MM.1S (cell line): ENCODE measurements around the gene TMEM215.
"Not testable (repeated sequence)": the region's sequence is repeated elsewhere in the genome, so short reads cannot be mapped to it uniquely, and the experiment has no call there.

Experiments
- DNase-seq: peaks from one replicate; pipeline ENCODE4 v3.0.0-alpha.2; 2015
- H2AFZ ChIP-seq: fragments of 300-600 bp; sonication (generic); 2 replicates; pipeline ENCODE4 v1.6.0; 2016; ENCODE audit warnings: antibody characterized with exemption, low read length
- H3F3A ChIP-seq: fragments of 300-600 bp; sonication (generic); 2 replicates; pipeline ENCODE4 v1.6.1; 2016; ENCODE audit warnings: mild to moderate bottlenecking, antibody characterized with exemption, low read length, moderate library complexity, mixed read lengths; ENCODE audit not compliant: insufficient read depth
- H3K27ac ChIP-seq: fragments of 300-600 bp; sonication (generic); 2 replicates; pipeline ENCODE4 v1.5.1; 2016; ENCODE audit warnings: mild to moderate bottlenecking, low read length
- H3K27me3 ChIP-seq: fragments of 300-600 bp; sonication (generic); replicated peaks from 2 replicates; pipeline ENCODE4 v1.6.0; 2016; ENCODE audit warnings: low read length; ENCODE audit not compliant: insufficient read depth
- H3K36me3 ChIP-seq: fragments of 300-600 bp; sonication (generic); replicated peaks from 2 replicates; pipeline ENCODE4 v1.6.1; 2016; ENCODE audit warnings: mild to moderate bottlenecking, low read length, mixed read lengths; ENCODE audit not compliant: insufficient read depth
- H3K4me1 ChIP-seq: fragments of 300-600 bp; sonication (generic); 2 replicates; pipeline ENCODE4 v1.6.1; 2016; ENCODE audit warnings: low read length, mixed read lengths
- H3K4me2 ChIP-seq: fragments of 300-600 bp; sonication (generic); 2 replicates; pipeline ENCODE4 v1.6.0; 2016; ENCODE audit warnings: low read depth, low read length
- H3K4me3 ChIP-seq: fragments of 300-600 bp; sonication (generic); 2 replicates; pipeline ENCODE4 v1.5.1; 2016; ENCODE audit warnings: low read length, mixed read lengths
- H3K79me2 ChIP-seq: fragments of 300-600 bp; sonication (generic); 2 replicates; pipeline ENCODE4 v1.6.1; 2016; ENCODE audit warnings: mixed run types, low read length, mixed read lengths
- H3K9ac ChIP-seq: fragments of 300-600 bp; sonication (generic); 2 replicates; pipeline ENCODE4 v1.6.1; 2016; ENCODE audit warnings: low read length, mixed read lengths
- H3K9me2 ChIP-seq: fragments of 300-600 bp; sonication (generic); replicated peaks from 2 replicates; pipeline ENCODE4 v1.6.1; 2016; ENCODE audit warnings: mild to moderate bottlenecking, low read length, mixed read lengths; ENCODE audit not compliant: insufficient read depth
- H3K9me3 ChIP-seq: fragments of 300-600 bp; sonication (generic); replicated peaks from 2 replicates; pipeline ENCODE4 v1.6.1; 2016; ENCODE audit warnings: mild to moderate bottlenecking, low read length, mixed read lengths; ENCODE audit not compliant: insufficient read depth
- H4K20me1 ChIP-seq: fragments of 300-600 bp; sonication (generic); 2 replicates; pipeline ENCODE4 v1.6.1; 2016; ENCODE audit warnings: mild to moderate bottlenecking, low read length, moderate library complexity, mixed read lengths; ENCODE audit not compliant: insufficient read depth
- EZH2 ChIP-seq: fragments of 300-600 bp; sonication (generic); optimal IDR thresholded peaks from 2 replicates; pipeline ENCODE3; 2017; ENCODE audit warnings: low read depth, mild to moderate bottlenecking, antibody characterized with exemption, low read length, mixed read lengths
- EZH2phosphoT487 ChIP-seq: fragments of 300-600 bp; sonication (generic); IDR thresholded peaks from 2 replicates; pipeline ENCODE4 v1.6.1; 2018; ENCODE audit warnings: antibody characterized with exemption, low read length
- TF ChIP-seq, protein P1 (sequence below): fragments of 300-600 bp; sonication (generic); IDR thresholded peaks from 2 replicates; pipeline ENCODE4 v1.5.1; 2016; ENCODE audit warnings: antibody characterized with exemption, low read length, mixed read lengths

TMEM215 gene

DNA sequence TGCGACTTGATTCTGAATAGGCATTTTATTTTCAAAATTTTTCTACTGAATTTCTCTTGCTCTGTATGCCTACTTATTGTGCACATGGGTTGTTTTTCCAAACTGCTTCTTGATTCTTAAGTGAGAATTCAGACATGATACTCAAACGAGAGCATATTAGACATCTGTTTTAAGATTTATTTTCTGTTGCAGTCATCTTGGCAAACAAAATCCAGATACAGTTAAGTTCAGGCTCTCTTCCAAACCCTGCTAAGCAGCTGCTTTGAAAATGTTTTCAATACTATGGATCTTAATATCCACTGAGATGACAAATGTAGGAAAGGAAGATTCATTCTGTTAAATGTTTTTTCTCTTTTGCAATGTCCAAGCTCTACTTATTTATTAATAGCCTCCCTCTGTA is 4.5 kb downstream of the TMEM215 start:
- Histone ChIP-seq H3K4me1 (no peaks in the 10 kb centered on the region), H3K79me2 (no peaks in the 10 kb centered on the region), H3K9me2 (no peaks in the 10 kb centered on the region), H3K4me2 (no peak overlapping the region), H3F3A (no peaks in the 10 kb centered on the region), H3K4me3 (no peak overlapping the region), H3K9ac (no peak overlapping the region), H3K27me3 (no peaks in the 10 kb centered on the region), H3K36me3 (no peaks in the 10 kb centered on the region), H3K9me3 (no peaks in the 10 kb centered on the region), H4K20me1 (no peaks in the 10 kb centered on the region), H2AFZ (no peak overlapping the region), H3K27ac (no peak overlapping the region)
- TF ChIP-seq EZH2phosphoT487 (no peak), EZH2 (no peak)
- TF ChIP-seq, protein P1, sequence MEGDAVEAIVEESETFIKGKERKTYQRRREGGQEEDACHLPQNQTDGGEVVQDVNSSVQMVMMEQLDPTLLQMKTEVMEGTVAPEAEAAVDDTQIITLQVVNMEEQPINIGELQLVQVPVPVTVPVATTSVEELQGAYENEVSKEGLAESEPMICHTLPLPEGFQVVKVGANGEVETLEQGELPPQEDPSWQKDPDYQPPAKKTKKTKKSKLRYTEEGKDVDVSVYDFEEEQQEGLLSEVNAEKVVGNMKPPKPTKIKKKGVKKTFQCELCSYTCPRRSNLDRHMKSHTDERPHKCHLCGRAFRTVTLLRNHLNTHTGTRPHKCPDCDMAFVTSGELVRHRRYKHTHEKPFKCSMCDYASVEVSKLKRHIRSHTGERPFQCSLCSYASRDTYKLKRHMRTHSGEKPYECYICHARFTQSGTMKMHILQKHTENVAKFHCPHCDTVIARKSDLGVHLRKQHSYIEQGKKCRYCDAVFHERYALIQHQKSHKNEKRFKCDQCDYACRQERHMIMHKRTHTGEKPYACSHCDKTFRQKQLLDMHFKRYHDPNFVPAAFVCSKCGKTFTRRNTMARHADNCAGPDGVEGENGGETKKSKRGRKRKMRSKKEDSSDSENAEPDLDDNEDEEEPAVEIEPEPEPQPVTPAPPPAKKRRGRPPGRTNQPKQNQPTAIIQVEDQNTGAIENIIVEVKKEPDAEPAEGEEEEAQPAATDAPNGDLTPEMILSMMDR: no peak
- no peak for DNase-seq

DNA sequence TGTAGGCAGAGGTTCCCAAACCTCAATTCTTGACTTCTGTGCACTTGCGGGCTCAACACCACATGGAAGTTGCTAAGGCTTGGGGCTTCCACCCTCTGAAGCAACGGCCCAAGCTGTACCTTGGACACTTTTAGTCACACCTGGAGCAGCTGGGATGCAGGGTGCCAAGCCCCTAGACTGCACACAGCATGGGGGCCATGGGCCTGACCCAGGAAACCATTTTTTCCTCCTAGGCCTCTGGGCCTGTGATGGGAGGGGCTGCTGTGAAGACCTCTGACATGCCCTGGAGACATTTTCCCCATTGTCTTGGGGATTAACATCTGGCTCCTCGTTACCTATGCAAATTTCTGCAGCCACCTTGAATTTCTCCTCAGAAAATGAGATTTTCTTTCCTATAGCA is 12.7 kb downstream of the TMEM215 start:
- not testable (repeated sequence) for H3K27ac ChIP-seq, DNase-seq, H3K27me3 ChIP-seq, H2AFZ ChIP-seq, H3K4me2 ChIP-seq, H4K20me1 ChIP-seq, H3K36me3 ChIP-seq, H3K79me2 ChIP-seq, H3K4me3 ChIP-seq, H3K4me1 ChIP-seq, H3K9me2 ChIP-seq, H3K9ac ChIP-seq, H3K9me3 ChIP-seq, H3F3A ChIP-seq

DNA sequence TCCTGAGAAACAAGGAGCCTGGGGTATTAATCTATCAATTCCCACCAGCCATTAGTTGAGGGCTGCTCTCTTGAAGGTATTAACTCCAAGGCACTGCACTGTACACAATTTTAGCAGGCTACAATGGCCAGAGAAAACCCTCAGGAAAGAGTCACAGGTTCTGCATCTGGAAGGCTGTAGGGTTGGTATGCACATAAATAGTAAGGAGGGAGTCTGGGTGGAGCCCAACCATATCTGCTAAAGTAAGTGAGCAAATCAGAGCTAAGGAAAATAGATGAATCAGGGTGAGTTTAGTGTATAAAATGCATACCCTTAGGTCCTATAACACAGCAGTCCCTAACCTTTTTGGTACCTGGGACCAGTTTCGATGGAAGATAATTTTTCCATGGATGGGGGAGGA is 18.2 kb downstream of the TMEM215 start:
- no peak for TF ChIP-seq EZH2
- TF ChIP-seq EZH2phosphoT487: no peak
- TF ChIP-seq, protein P1: no peak
- Histone ChIP-seq H3K27me3 (no peaks in the 10 kb centered on the region), H3K4me2 (no peak overlapping the region), H3F3A (no peaks in the 10 kb centered on the region), H3K27ac (no peak overlapping the region), H2AFZ (no peak overlapping the region), H4K20me1 (no peaks in the 10 kb centered on the region), H3K9ac (no peak overlapping the region), H3K36me3 (no peaks in the 10 kb centered on the region), H3K9me2 (no peaks in the 10 kb centered on the region), H3K4me1 (no peaks in the 10 kb centered on the region), H3K79me2 (no peaks in the 10 kb centered on the region), H3K4me3 (no peak overlapping the region), H3K9me3 (no peaks in the 10 kb centered on the region)
- DNase-seq: no peak

DNA sequence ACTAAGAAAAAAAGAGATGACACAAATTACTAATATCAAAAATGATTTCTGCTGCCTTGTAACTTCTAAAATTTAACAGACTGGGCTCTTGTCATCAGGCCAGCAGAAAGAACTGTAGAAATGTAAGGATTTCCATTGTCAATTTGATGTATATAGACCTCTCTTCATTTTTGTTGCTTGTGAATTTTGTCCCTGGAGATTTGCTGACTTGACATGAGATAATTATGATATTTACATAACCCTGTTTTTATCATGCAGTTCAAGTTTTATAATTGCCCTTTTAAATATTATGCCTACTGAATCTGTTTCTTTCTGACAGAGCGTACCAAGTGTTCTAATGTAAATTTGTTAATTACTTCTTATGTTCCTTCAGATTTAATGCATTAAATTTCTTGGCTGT is 23.9 kb downstream of the TMEM215 start:
- Histone ChIP-seq H3K36me3 (no peaks in the 10 kb centered on the region), H3F3A (no peaks in the 10 kb centered on the region), H3K9me3 (no peaks in the 10 kb centered on the region), H3K4me3 (no peak overlapping the region), H3K9me2 (no peaks in the 10 kb centered on the region), H3K27ac (no peak overlapping the region), H3K4me2 (no peak overlapping the region), H3K27me3 (no peaks in the 10 kb centered on the region), H4K20me1 (no peaks in the 10 kb centered on the region), H3K79me2 (no peaks in the 10 kb centered on the region), H3K9ac (no peak overlapping the region), H2AFZ (no peak overlapping the region), H3K4me1 (no peaks in the 10 kb centered on the region)
- no peak for DNase-seq
- TF ChIP-seq EZH2 (no peak), EZH2phosphoT487 (no peak)
- TF ChIP-seq, protein P1: no peak
